ENCODE measurements around the gene CAPZA1. TPM values are rescaled to one million over a fixed set of nuclear protein-coding genes. Genes with fewer than 3 reads are reported as not detected.
"Not testable (repeated sequence)": the region's sequence is repeated elsewhere in the genome, so short reads cannot be mapped to it uniquely, and the experiment has no call there.

CAPZA1 gene
- total and polyA plus RNA-seq, 2 donors (not counting 3 experiments of a cell fraction or from before 2014, with no cell fraction given), result 77.1 to 183 TPM

DNA sequence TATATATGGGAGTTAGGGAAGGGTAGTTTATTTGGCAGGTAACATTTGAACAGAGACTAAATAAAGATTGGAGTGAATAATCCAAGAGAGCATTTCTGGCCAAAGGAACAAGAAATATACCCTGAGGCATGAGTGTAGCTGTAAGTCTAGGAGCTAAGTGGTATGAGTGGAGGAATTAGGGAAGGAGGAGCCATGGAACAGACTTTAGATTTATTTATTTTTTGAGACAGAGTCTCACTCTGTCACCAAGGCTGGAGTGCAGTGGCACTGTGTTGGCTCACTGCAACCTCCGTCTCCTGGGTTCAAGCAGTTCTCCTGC is 18.4 kb downstream of the CAPZA1 start:
- Histone ChIP-seq H3K9me3 (replicated peaks; ENCODE audit: control insufficient read depth, insufficient read depth, low read length) (no peaks in the 10 kb centered on the region), H3K4me2 (ENCODE audit: insufficient read depth, low read length) (no peak overlapping the region), H3K79me2 (ENCODE audit: control insufficient read depth, insufficient read depth, low read length) (peaks cover 87% of the 10 kb centered on the region), H3K9ac (replicated peaks; ENCODE audit: extremely low read depth, insufficient read depth, low read length) (no peak overlapping the region), H3K4me1 (ENCODE audit: control insufficient read depth, extremely low read depth, insufficient read depth, low read length) (peaks cover 30% of the 10 kb centered on the region), H3K27ac (ENCODE audit: insufficient read depth, low read depth, low read length) (peak overlapping the region; percentile 66), H4K20me1 (replicated peaks; ENCODE audit: control insufficient read depth, extremely low read depth, insufficient read depth, low read length) (peaks cover 11% of the 10 kb centered on the region), H3K4me3 (replicated peaks in 1 of 3; ENCODE audit: insufficient read depth in 1 of 3, low read depth in 1 of 3, low read length in 3 of 3) (no peak overlapping the region), H3K36me3 (ENCODE audit: control insufficient read depth in 2 of 2, extremely low read depth in 1 of 2, insufficient read depth in 2 of 2, low read length in 2 of 2) (no peaks in the 10 kb centered on the region), H3K9me1 (replicated peaks; ENCODE audit: control insufficient read depth, extremely low read depth, insufficient read depth, low read length) (no peaks in the 10 kb centered on the region), H3K27me3 (ENCODE audit: control insufficient read depth in 2 of 2, insufficient read depth in 2 of 2, low read length in 2 of 2) (no peaks in the 10 kb centered on the region), H2AFZ (ENCODE audit: low read depth, low read length) (no peak overlapping the region)
- TF ChIP-seq JUN (IDR thresholded peaks at IDR 0.05; ENCODE audit: borderline replicate concordance, insufficient read depth, insufficient read length, low read depth) (no peak), FOS (IDR thresholded peaks at IDR 0.05; ENCODE audit: borderline replicate concordance, insufficient read depth, low read length) (no peak), EZH2 (IDR thresholded peaks at IDR 0.05; ENCODE audit: borderline replicate concordance, low read depth, low read length, severe bottlenecking) (no peak), GATA2 (IDR thresholded peaks at IDR 0.05; ENCODE audit: insufficient read depth, insufficient read length, low read depth, low read length) (no peak), POLR2AphosphoS5 (IDR thresholded peaks at IDR 0.05; ENCODE audit: insufficient read depth, low read depth, low read length) (no peak), MYC (IDR thresholded peaks at IDR 0.05; ENCODE audit: low read depth, low read length) (no peak)
- TF ChIP-seq, protein P1, sequence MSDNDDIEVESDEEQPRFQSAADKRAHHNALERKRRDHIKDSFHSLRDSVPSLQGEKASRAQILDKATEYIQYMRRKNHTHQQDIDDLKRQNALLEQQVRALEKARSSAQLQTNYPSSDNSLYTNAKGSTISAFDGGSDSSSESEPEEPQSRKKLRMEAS (IDR thresholded peaks at IDR 0.05; ENCODE audit: insufficient read depth, insufficient read length), result no peak
- TF ChIP-seq, protein P2, sequence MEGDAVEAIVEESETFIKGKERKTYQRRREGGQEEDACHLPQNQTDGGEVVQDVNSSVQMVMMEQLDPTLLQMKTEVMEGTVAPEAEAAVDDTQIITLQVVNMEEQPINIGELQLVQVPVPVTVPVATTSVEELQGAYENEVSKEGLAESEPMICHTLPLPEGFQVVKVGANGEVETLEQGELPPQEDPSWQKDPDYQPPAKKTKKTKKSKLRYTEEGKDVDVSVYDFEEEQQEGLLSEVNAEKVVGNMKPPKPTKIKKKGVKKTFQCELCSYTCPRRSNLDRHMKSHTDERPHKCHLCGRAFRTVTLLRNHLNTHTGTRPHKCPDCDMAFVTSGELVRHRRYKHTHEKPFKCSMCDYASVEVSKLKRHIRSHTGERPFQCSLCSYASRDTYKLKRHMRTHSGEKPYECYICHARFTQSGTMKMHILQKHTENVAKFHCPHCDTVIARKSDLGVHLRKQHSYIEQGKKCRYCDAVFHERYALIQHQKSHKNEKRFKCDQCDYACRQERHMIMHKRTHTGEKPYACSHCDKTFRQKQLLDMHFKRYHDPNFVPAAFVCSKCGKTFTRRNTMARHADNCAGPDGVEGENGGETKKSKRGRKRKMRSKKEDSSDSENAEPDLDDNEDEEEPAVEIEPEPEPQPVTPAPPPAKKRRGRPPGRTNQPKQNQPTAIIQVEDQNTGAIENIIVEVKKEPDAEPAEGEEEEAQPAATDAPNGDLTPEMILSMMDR (IDR thresholded peaks at IDR 0.05; ENCODE audit: extremely low read depth in 1 of 2, insufficient read depth in 1 of 2, low read depth in 1 of 2, low read length in 2 of 2), result no peak
- no TSS peak for BruUV-seq (replicated peaks)
- intact Hi-C loops (cut with micrococcal nuclease), result loop anchor here (5.0 kb wide), 1 partner anchor 69 kb away; the partner anchor contains the start of gene RHOC
- DNase-seq (ENCODE audit: low read depth, low spot score) (no peak), FAIRE-seq (no peak)
- dilution Hi-C loops (cut with MboI; ENCODE audit: extremely low pct_ligation_motif_present, low sequenced_read_pairs), result no loop called here
- ChIA-PET POLR2A (no interaction called here), CTCF (interaction anchor here (1.0 to 2.5 kb wide), 5 partner anchors 9 to 136 kb away, joined by 3 to 16 read pairs (median 5); partner anchors contain the start of gene MOV10)

DNA sequence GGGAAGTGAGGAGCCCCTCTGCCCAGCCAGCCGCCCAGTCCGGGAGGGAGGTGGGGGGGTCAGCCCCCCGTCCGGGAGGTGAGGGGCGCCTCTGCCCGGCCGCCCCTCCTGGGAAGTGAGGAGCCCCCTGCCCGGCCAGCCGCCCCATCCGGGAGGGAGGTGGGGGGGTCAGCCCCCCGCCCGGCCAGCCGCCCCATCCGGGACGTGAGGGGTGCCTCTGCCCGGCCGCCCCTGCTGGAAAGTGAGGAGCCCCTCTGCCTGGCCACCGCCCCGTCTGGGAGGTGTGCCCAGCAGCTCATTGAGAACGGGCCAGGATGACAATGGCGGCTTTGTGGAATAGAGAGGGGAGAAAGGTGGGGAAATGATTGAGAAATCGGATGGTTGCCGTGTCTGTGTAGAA is 20.8 kb downstream of the CAPZA1 start:
- H3K9ac ChIP-seq (replicated peaks; ENCODE audit: extremely low read depth, insufficient read depth, low read length); FAIRE-seq; dilution Hi-C loops (cut with MboI; ENCODE audit: extremely low pct_ligation_motif_present, low sequenced_read_pairs); intact Hi-C loops (cut with micrococcal nuclease); H3K36me3 ChIP-seq (ENCODE audit: control insufficient read depth in 2 of 2, extremely low read depth in 1 of 2, insufficient read depth in 2 of 2, low read length in 2 of 2); H4K20me1 ChIP-seq (replicated peaks; ENCODE audit: control insufficient read depth, extremely low read depth, insufficient read depth, low read length); H3K9me1 ChIP-seq (replicated peaks; ENCODE audit: control insufficient read depth, extremely low read depth, insufficient read depth, low read length); H3K27ac ChIP-seq (ENCODE audit: insufficient read depth, low read depth, low read length); BruUV-seq (replicated peaks); H3K9me3 ChIP-seq (replicated peaks; ENCODE audit: control insufficient read depth, insufficient read depth, low read length); H3K27me3 ChIP-seq (ENCODE audit: control insufficient read depth in 2 of 2, insufficient read depth in 2 of 2, low read length in 2 of 2); H3K4me3 ChIP-seq (replicated peaks in 1 of 3; ENCODE audit: insufficient read depth in 1 of 3, low read depth in 1 of 3, low read length in 3 of 3); POLR2A ChIA-PET; DNase-seq (ENCODE audit: low read depth, low spot score); H2AFZ ChIP-seq (ENCODE audit: low read depth, low read length); H3K4me2 ChIP-seq (ENCODE audit: insufficient read depth, low read length); CTCF ChIA-PET: not testable (repeated sequence)
- Histone ChIP-seq H3K4me1 (ENCODE audit: control insufficient read depth, extremely low read depth, insufficient read depth, low read length) (peaks cover 28% of the 10 kb centered on the region), H3K79me2 (ENCODE audit: control insufficient read depth, insufficient read depth, low read length) (peaks cover 86% of the 10 kb centered on the region)

Measured in endothelial cell of umbilical vein (primary cell).